Aorta (tissue), 5 donors: ENCODE measurements around the gene IFITM5. TPM values are rescaled to one million over a fixed set of nuclear protein-coding genes. Genes with fewer than 3 reads are reported as not detected.

ENCODE experiments used
- ATAC-seq: fragments of 200-7000 bp; cut with Tn5 transposase; one replicate; pipeline ENCODE4 v1.9.1; 2022; ENCODE audit warnings: moderate library complexity; ENCODE audit not compliant: low FRiP score
- DNase-seq, 2 donors: peaks; one replicate each; pipeline ENCODE4 v3.0.0-alpha.2; 2020
- H3K27ac ChIP-seq, 2 donors: one replicate each; pipeline ENCODE4 v1.5.1; 2013; ENCODE audit warnings: low read length in 2 of 2, mild to moderate bottlenecking in 2 of 2, moderate library complexity in 2 of 2, control low read depth in 1 of 2, inconsistent platforms in 1 of 2, low read depth in 1 of 2
- H3K27me3 ChIP-seq, 2 donors: one replicate each; pipeline ENCODE4 v1.6.1; 2013; ENCODE audit warnings: control low read depth in 1 of 2, low read length in 1 of 2, mild to moderate bottlenecking in 1 of 2, moderate library complexity in 1 of 2; ENCODE audit not compliant: insufficient read depth in 2 of 2, control insufficient read depth in 1 of 2
- H3K36me3 ChIP-seq, 2 donors: one replicate each; pipeline ENCODE4 v1.6.1; 2013; ENCODE audit warnings: control low read depth in 1 of 2, low read length in 1 of 2, mild to moderate bottlenecking in 1 of 2; ENCODE audit not compliant: insufficient read depth in 2 of 2, control insufficient read depth in 1 of 2
- H3K4me1 ChIP-seq, 2 donors: one replicate each; pipeline ENCODE4 v1.6.1; 2013; ENCODE audit warnings: low read length in 2 of 2, control low read depth in 1 of 2, mild to moderate bottlenecking in 1 of 2, moderate library complexity in 1 of 2; ENCODE audit not compliant: insufficient read depth in 2 of 2, control insufficient read depth in 1 of 2
- H3K4me3 ChIP-seq, 2 donors: one replicate each; pipeline ENCODE4 v1.5.1; 2013; ENCODE audit warnings: low read length in 2 of 2, control low read depth in 1 of 2, mild to moderate bottlenecking in 1 of 2
- H3K9me3 ChIP-seq: one replicate; pipeline ENCODE4 v1.6.1; 2013; ENCODE audit warnings: mild to moderate bottlenecking, low read length; ENCODE audit not compliant: control insufficient read depth
- WGBS, 2 donors: extraction: QIAGEN DNeasy Blood & Tissue Kit; methylation state at CpG; one replicate each; pipeline ENCODE4 v1.1.7; 2013; 5-methylcytosine and 5-hydroxymethylcytosine counted together
- intact Hi-C, 2 donors: fragments of 100-400 bp; cut with DNase I; formaldehyde crosslinking; loops; one replicate each; pipeline versions ENCODE4 v1.14.2 to v1.15.0; 2022
- polyA plus RNA-seq, 2 donors: library from polyadenylated mRNA; stranded (reverse); fragments of 200-250 nt; gene quantifications; one replicate each; pipeline ENCODE4 v1.2.3, GENCODE V29; 2013
- total RNA-seq, 2 donors: library from RNA; stranded (reverse); fragmentation: NEBNext Ultra II Directional; extraction: Animal tissue kit (Norgen Biotek cat#: 25700); gene quantifications; one replicate each; pipeline ENCODE4 v1.2.1, GENCODE V29; 2021
- donor health status: healthy with polysubstance abuse.
- donor health status: Bipolar disorder and iron deficiency.
- donor health status: DM: no; HTN: no; CAD: no.
- donor health status: DM: no; HTN: no; CAD: no.
- donor health status: DM: yes; HTN: yes; CAD: no.

Gene IFITM5
- total and polyA plus RNA-seq, 4 donors, result not detected

DNA sequence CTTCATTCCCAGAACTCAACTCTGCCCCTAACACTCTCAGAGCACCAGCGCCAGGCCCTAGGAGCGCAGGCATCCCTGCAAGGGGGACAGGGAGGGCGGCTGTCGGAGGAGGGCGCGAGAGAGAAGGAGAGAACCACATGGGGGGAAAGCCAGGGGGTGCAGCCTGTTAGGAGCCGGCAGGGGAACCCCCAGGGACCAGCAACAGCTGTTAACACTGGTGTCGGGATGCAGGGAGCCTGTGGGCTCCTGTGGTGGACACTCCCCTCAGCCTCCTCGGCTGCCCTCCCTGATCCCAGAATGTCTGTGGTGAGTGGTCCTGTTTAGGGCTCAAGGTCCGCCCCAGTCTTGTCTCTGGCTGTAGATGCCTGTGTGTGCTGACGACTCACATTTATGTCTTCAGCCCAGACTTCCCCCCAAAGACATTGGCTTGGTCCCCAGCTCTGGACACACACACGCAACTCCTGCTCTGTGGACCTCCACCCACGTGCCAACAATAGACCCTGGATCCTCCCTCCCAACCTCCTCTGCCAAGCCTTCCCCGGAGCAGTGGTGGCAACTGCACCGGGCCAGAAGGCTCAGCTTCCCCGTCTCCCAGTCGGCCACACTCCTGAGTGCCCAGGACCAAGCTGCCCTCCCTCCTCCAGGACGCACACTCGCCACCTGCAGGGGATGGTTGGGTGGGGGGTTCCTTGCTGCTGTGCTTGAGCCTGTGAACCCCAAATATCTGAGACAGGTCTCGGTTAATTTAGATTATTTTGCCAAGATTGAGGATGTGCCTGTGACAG, 817 bp upstream of the IFITM5 start:
- DNase-seq, result peak; percentile 53 to 77
- Histone ChIP-seq H3K27me3 (no peaks in the 10 kb centered on the region), H3K36me3 (no peaks in the 10 kb centered on the region), H3K4me3 (no peak overlapping the region), H3K4me1 (no peaks in the 10 kb centered on the region), H3K27ac (no peak overlapping the region), H3K9me3 (no peaks in the 10 kb centered on the region)
- 5 to 9% methylated on average over 20 of the region's 20 CpGs for WGBS, 2 donors
- intact Hi-C loops, result loop anchor here in 1 of 2 donors (10.0 kb wide), 1 partner anchor 65 kb away; the partner anchor contains the start of genes PSMD13 and SIRT3
- no peak for ATAC-seq

DNA sequence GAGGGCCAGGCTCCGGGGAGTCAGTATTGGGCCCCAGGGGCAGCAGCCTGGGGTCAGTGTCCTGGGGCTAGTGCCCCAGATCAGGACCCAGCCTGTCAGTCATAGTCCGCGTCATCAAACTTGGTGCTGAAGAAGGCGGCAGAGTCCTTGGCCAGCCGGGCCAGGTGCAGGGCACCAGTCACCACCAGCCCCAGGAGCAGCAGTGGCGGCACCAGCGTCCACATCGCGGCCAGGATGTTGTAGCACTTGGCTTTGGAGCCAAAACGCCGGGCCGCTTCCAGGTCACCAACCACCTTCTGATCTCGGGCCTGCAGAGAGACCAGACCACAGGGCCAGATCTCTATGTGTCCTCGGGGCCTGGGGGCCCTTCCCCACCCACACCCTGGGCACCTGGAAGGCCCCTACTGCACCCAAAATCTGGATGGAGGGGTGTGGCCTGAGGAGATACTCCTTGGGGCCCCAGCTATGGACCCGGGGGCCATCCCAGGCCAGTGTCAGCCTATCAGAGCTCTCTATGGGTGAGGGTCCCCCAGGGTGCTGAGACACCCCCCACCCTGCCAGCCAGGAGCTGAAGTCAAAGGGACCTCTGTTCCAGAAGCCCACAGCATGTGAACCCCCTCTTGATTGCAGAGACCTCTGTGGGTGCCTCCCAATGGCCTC, 790 bp downstream of the IFITM5 start:
- ATAC-seq, result no peak
- no peaks in the 10 kb centered on the region for H3K27me3 ChIP-seq
- DNase-seq, result peak; percentile 42 to 70
- H3K9me3 ChIP-seq, result no peaks in the 10 kb centered on the region
- intact Hi-C loops, result no loop called here
- WGBS, 2 donors, result 27 to 30% methylated on average over 15 of the region's 15 CpGs
- H3K36me3 ChIP-seq, result no peaks in the 10 kb centered on the region
- H3K27ac ChIP-seq, result no peak overlapping the region
- H3K4me1 ChIP-seq, result no peaks in the 10 kb centered on the region
- no peak overlapping the region for H3K4me3 ChIP-seq

DNA sequence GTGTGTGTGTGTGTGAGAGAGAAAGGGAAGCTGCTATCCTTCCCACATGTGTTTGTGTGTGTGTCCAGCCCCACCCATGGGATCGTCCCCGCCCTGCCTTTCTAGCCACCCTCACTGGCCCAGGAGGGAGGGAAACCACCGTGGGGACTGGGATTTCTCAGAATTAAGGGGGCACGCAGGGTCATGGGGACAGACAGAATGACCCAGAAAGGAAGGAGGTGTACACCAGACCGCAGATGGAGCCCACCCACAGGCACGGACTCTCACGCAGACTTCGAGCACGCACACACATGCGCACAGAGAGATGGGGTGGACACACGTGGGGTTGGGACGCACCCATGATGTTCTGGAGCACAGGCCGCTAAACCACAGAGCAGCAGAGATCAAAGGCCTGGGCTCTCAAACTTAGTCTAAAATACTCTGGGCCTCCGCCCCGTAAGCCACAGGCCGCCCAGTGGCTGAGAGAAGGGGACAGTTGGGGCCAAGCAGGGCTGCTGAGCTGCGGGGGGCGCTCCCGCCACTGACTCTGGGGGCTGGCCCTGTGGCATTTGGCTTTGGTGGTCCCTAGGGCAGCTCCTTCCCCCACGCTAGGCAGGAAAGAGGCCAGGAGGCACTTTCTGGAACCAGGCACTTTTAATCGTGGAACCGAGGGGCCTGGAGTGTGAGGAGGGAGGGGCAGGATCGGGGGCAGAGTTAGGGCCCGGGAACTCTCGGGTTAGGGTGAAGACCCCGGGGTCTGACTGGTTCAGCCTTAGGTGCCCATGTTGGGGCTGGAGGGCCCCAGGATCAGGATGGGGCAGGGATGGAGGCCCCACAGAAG, 1.5 kb downstream of the IFITM5 start:
- intact Hi-C loops, result no loop called here
- Histone ChIP-seq H3K36me3 (no peaks in the 10 kb centered on the region), H3K27me3 (no peaks in the 10 kb centered on the region), H3K4me3 (no peak overlapping the region), H3K4me1 (no peaks in the 10 kb centered on the region), H3K27ac (no peak overlapping the region), H3K9me3 (no peaks in the 10 kb centered on the region)
- no peak for ATAC-seq
- WGBS, 2 donors, result 44 to 46% methylated on average over 26 of the region's 26 CpGs
- peak; percentile 60 to 71 for DNase-seq

GRCh38 chr11:297051-297585, 2.2 kb downstream of the IFITM5 start:
- Histone ChIP-seq H3K9me3 (no peaks in the 10 kb centered on the region), H3K4me1 (no peaks in the 10 kb centered on the region), H3K27me3 (no peaks in the 10 kb centered on the region), H3K27ac (no peak overlapping the region), H3K36me3 (no peaks in the 10 kb centered on the region), H3K4me3 (no peak overlapping the region)
- peak; percentile 45 to 71 for DNase-seq
- intact Hi-C loops, result no loop called here
- no peak for ATAC-seq
- WGBS, 2 donors, result 55 to 57% methylated on average over 13 of the region's 13 CpGs

DNA sequence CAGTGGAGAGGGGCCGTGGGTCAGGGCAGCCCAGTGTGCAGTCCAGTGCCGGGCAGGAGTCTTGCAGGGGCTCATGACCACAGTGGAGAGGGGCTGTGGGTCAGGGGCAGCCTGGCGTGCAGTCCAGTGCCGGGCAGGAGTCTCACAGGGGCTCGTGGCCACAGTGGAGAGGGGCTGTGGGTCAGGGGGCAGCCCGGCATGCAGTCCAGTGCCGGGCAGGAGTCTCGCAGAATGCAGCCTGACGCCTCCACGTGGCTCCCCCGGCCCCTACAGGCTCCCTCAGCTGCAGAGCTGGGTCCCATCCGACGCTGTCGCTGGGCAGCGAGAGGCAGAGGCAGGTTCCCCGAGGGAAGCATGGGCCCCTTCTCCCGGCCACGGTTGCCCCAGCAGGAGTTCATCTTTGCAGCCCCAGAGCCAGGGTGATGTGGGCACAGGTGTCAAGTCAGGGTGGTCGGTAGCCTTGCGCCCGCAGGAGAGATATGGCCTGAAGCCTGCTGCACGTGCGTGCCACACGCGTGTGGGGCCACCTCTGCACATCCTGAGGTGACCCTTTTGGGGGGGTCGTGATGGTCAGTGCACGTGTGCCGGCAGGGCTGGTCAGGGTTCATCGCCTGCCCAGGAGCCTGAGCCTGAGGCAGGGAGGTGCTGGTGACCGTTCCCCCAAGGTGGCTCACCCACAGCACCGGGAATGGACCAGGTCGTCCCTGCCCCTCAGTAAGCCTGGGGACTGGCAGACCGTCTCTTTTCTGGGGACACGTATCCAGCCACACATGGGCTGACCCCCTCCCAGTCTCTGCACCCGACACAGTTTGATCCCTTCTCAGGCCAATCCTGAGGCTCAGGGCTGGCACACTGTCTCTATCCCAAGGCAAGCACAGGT, 2.9 kb downstream of the IFITM5 start:
- intact Hi-C loops, result no loop called here
- WGBS, 2 donors, result 70 to 71% methylated on average over 34 to 35 of the region's 35 CpGs
- no peak overlapping the region for H3K4me3 ChIP-seq
- no peak for ATAC-seq
- peak; percentile 42 to 52 for DNase-seq
- no peaks in the 10 kb centered on the region for H3K9me3 ChIP-seq
- no peaks in the 10 kb centered on the region for H3K4me1 ChIP-seq
- no peaks in the 10 kb centered on the region for H3K36me3 ChIP-seq
- H3K27me3 ChIP-seq, result no peaks in the 10 kb centered on the region
- H3K27ac ChIP-seq, result no peak overlapping the region

DNA sequence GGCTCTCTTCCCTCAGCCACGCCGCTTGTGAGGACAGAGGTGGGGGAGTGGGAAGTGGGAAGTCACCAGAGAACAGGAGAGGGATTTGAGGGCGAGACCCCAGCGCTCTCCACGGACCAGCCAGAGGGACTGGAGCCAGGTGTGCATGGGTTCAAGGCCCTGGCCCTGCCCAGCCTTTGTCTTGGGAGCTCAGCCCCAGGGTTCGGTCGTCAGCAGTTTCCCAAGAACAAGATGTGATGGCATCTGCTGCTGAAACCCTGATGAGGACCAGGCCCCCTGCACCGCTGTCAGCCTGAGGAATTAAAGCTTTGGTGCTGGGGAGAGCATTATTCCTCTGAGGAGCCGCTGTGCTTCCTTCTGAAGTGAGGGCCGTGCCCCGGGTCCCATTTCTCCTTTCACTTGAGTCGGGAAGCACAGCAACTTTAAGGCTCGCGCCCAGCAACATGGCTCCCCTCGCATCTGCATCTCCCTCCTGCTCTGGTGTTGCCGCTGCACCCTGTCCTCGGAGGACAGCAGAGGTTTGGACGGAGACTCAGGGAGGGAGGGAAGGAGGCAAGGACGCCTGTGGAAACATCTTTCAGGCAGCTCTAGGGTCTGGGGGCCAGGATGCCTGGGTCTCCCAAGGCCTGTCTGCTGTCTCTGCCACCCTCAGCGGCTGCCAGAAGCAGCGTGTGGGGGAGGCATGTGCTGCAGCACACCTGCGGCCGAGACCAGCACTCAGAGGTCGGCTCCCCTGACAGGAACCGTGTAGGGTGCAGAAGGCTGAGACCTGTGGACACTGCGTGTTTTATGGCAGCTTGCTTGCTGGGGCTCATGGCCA, 3.8 kb downstream of the IFITM5 start:
- WGBS, 2 donors, result 81 to 85% methylated on average over 26 of the region's 26 CpGs
- intact Hi-C loops, result no loop called here
- Histone ChIP-seq H3K27ac (no peak overlapping the region), H3K4me3 (no peak overlapping the region), H3K27me3 (no peaks in the 10 kb centered on the region), H3K36me3 (no peaks in the 10 kb centered on the region), H3K9me3 (no peaks in the 10 kb centered on the region), H3K4me1 (no peaks in the 10 kb centered on the region)
- ATAC-seq, result no peak
- peak; percentile 38 to 62 for DNase-seq

- DNase-seq (peak; percentile 38 to 74), ATAC-seq (no peak)
- H3K9me3 ChIP-seq, result no peaks in the 10 kb centered on the region
- 90 to 93% methylated on average over 14 to 16 of the region's 16 CpGs for WGBS, 2 donors
- H3K27ac ChIP-seq, result no peak overlapping the region
- no peaks in the 10 kb centered on the region for H3K4me1 ChIP-seq
- intact Hi-C loops, result no loop called here
- H3K4me3 ChIP-seq, result no peak overlapping the region
- H3K27me3 ChIP-seq, result no peaks in the 10 kb centered on the region
- H3K36me3 ChIP-seq, result no peaks in the 10 kb centered on the region
Measured at GRCh38 chr11:294780-295179, 4.5 kb downstream of the IFITM5 start.
